GM10847 (cell line): ENCODE results near the gene TUBB.

Experiments
- POLR2A ChIP-seq: IDR thresholded peaks from 2 replicates; pipeline ENCODE4 v1.6.1; 2011; ENCODE audit not compliant: insufficient read length; ENCODE audit errors: extremely low read depth

TUBB gene

DNA sequence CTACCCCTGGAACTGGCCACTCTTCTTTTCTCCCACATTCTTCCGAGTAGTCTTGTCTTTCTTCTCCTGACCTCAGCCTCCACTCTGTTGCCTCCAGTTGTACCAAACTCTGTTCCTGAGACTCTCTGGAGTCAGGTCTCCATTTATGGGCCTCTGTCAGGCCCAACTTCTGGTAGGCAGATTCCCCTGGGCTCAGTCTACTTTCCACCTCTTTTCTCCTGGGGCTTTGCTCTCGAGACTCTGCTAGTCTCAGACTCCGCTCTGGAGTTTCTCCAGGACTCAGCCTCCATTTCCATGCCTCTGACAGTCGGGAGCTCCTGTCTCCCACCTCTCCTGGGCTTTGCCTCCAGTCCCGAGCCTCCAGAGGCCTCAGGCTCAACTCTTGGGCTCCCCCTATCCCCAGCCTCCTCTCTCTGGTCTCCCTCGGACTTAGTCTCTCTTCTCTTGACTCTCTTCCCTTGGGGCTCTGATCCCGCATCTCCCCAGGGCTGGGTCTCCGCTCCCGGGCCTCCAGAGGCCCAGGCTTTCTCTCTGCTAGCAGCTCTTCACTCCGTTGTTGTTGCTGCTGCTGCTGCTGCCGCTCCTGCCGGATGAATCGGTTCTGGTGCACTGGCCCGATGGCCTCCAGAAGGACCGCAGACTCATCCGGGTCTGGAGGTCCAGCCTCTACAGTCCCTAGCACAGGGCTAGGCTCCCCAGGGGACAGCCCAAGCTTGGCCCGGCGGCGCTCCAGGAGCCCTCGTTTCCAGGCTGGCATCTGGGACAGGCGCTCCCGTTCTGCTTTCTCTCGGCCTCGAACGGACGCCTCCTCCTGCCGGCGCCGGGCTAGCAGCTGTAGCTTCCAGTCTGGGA is 34.8 kb upstream of the TUBB start:
- no peak for TF ChIP-seq POLR2A

DNA sequence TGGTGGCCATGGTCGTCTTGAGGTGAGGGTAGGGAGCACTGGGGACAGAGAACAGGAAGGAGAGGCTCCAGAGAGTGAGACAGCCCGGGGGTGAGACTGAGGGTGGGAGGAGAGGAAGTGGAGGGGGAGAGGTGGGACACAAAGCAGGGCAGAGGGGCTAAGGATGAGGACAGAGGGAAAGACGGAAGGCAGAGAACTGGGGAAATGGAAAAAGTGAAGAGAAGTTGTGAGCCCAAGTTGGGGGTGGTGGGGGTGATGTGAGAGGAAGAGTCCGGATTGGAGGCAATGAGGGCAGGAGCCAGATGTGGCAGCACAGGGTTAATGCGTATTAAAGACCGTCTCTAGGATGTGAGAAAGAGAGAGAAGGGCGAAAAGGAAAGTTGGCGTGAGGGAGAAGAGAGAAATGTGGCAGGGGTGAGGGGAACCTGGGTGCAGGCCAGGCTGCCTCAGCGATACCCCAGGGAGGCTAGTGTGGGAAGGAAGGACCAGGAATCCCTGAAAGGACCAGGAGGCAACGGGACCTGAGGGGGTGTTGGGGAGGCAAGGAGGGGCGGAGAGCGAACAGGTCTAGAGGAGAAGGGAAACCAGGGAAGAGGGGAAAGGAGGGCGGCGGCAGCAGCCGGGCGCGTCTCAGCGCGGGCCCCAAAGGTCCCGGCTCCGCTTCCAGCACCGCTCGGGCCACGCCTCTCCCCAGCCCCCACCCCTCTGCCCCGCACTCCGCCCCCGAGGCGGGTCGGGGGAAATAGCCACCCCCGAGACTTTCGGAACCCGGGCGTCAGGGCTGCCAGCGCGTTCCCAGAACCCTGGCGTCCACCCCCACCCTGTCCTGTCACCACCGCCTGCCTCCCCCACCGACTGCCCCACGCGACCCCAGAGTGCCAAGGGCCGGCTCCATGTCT is 33.9 kb upstream of the TUBB start, which contains the start of gene PPP1R18:
TSS of gene PPP1R18 (minus strand) at position 637 of the 899 bp plus-strand sequence. CDS start at position 10, 627 bp downstream.
- peak; percentile 31 for TF ChIP-seq POLR2A

DNA sequence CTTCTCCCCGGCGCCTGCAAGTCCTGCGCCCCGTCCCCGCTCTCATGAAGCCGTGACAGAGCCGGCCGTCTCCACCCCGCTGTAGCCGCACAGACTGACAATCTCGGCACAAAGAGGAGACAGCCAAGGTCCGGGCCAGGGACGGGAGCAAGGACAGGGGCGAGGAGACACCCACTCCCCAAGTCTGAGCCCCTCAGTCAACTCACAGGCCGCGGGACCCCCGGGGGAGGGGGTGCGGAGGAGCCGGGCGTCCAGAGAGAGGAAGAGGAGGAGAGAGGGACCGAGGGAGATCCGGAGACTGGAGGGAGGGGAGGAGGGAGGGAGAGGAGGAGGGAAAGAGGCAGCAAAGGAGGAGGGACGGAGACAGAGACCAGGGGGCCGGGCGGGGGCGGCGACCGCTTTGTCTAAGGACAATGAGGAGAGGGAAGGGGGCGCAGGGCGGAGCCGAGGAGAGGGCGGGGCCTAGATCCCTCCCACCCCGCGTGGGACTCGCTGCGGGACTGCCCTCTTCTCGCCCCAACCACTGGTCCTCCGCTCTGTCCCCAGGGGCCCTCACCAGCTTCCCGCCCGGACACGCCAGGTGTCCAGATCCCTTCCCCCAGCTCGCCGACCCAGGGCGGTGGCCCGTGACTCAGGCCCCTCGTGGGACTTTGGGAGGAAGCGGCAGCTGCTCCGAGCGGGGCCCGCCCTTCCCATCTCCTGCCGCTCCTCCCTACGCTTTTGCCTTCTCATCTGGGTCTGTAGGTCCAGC is 33.1 kb upstream of the TUBB start:
- TF ChIP-seq POLR2A, result peak; percentile 5

DNA sequence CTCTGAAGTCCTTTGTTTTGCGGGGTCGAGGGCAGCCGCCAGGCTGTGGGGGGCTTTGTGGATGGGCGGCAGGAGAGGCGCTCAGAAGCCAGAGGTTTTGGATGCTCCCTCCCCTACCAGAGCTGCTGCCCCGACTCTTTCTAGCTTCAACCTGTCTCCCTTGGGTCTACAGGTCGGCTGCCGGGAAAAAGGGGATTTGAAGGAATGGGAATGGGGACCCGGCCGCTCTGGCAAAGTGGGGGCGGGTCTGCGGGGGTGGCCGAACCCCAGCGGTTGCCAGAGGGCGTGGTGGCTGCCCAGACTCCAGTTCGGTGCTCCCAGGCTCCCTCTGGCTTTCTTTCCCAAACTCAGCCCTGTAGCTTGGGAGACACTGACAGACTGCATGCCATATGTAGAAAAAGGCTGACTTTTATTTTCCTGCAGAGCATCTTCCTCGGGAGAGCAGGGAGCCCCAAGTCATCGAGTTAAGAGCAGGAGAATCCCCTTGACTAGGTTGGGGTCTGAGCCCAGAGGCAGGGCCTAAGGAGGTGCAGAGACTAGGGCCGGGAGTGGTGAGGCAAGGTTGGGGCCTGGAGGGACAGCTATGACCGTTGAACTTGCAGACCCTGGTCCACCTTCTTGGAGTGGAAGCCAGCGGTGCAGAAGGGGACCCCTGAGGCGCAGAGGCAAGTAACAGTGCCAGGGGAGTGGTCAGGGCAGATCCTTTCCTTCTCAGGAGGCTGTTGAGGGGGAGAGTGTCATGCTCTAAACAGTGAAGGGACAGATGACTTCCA is 32.3 kb upstream of the TUBB start:
- peak; percentile 31 for TF ChIP-seq POLR2A

DNA sequence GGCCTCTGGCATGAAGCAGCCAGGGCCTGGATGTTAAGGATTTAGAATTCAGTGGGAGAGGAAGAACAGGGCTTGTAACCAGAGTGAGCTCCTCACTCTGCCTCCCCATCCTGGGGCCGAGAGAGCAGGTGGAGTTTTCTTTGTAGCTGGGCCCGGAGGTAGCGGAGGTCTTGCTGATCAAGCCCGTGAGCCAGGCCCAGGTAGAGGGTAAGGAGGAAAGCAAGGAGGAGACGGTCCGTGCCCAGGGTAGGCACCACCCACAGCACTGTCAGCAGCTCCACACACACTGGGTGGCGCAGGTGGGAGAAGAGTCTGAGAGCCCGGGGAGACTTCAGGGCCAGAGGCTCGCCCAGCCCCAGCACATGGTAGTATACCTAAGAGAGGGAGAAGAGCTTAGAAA is 31.6 kb upstream of the TUBB start:
- TF ChIP-seq POLR2A, result no peak

DNA sequence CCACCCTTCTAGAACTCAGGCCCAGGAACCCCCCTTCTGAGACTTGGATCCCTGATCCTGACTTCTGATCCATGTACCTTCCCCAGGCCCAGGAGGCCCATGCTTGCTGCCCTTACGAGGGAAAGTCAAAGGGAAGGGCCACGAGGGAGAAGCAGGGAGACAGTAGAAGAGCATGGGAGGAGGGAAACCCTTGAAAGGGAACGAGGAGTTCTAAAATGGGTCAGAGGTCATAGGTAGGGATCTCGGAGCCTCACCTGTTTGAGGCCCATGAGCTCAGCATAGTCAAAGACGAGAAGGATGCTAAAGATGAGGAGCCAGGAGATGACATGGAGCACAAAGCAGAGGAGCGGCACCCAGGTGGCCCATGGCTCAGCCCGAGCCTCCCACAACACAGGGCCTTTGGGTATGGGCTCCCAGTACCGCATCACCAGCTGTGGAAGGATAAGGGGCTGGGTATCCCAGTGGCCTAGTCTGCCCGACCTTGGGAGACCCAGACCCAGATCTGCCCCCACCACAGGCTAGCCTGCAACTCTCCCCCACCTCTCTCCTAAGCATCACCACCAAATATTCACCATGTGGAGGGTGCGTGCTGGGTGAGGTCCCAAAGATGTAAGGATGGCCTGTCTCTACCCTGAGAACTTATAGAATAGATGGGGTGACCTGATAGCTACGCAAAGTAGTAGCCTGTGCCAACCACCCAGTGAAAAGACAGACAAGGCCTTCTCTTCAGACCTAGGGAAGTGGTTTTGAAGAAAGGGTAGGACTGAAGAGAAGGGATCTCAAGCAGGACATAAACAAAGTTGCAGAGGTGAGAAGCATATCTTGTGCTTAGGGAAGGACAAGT is 30.9 kb upstream of the TUBB start:
- no peak for TF ChIP-seq POLR2A

DNA sequence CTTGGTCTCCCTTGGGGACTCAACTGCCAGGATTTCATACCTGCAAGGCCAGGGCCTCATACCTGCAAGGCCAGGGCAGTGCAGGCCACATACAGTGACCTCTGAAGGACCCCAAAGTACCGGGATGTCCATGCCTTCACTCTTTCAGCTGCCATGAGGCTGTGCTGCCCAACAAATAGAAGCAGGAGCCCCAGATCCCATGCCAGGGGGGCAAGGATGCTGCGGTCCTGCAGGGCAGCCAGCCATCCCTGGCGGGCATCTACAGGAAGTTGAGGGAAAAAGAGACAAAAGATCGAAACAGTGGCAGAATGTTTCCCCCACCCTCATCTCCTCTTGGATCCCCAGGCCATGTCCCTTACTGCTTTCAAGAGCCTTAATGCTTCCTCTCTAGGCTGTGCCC is 30.2 kb upstream of the TUBB start:
- no peak for TF ChIP-seq POLR2A

DNA sequence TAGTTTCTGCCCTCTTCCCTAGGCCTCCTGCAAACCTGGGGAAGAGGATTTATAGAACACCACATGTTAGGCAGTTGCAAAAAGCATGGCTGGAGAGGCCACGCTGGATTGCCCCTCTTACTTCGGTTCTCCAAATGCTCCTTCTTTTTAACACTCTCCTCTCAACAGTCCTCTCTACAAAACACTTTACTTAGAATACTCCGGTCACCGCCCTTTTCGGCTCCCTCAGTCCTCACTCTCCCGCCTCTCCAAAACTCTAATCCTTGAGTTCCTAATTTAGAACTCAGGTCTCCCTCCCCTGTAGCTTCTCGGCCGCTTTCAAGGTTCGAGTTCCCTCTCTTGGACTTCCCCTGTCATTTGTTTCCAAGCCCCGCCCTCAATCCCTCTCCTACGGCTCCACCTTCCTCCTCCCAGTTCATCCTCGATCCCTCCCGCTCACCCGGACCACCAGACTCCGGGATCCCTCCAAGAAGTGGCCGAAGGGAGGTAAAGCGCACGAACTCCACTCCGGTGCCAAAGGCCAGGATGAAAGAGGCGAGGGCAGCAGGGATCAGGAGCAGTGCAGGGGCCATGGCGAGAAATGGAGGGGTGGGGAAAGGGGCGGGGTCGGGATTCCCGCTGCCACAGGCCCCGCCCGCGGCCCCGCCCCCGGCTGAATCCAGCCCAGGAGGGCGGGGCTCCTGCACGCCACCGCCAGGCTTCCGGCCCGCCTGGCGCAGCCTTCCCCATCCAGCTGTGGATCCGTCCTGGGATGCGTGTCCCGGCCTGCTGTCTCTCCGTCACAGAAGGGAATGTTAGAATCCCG is 29.5 kb upstream of the TUBB start, which contains the start of gene NRM:
TSS of gene NRM (minus strand) at position 582 of the 805 bp plus-strand sequence. CDS start at position 572, 10 bp downstream.
- TF ChIP-seq POLR2A, result peak; percentile 65

DNA sequence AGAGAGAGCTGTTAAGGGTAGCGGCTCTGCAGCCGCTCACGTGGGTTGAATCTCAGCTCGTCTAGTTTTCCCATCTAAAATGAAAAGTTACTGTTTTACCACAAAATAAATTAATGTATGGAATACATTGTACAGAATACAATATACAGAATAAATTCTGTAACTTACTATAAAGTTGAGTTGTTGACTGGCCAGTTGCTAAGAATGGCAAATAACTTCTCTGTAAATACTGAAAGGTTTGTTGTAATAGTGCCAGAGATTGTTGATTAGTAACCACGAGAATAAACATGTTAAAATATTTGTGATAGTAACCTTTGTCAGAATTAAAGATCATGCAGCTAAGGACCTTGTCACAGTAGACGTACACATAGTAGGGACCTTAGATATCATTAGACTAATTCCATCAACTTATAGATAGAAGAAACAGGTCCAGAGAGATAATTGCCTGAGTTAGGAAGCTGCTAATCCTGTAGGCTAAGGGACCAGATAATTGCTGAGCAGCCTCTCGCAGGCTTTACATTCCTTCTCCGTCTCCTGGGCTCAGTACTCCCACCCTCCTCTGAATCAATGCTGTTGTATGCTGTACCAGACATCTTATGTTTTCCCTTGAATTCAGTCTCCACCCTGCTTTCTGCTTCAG is 28.8 kb upstream of the TUBB start:
- no peak for TF ChIP-seq POLR2A

DNA sequence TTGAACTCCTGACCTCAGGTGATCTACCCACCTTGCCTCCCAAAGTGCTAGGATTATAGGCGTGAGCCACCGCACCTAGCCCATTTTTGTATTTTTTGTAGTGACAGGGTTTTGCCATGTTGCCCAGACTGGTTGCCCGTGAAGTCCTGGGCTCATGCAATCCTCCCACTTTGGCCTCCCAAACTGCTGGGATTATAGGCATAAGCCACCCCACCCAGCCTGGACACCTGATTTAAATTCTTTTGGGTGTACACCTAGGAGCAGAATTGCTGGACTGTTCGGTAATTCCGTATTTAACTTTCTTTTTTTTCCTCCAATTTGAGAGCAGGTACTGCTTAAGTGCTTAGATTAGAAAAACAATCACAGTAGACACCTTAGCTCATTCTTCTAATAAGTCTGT is 23.7 kb upstream of the TUBB start:
- no peak for TF ChIP-seq POLR2A

DNA sequence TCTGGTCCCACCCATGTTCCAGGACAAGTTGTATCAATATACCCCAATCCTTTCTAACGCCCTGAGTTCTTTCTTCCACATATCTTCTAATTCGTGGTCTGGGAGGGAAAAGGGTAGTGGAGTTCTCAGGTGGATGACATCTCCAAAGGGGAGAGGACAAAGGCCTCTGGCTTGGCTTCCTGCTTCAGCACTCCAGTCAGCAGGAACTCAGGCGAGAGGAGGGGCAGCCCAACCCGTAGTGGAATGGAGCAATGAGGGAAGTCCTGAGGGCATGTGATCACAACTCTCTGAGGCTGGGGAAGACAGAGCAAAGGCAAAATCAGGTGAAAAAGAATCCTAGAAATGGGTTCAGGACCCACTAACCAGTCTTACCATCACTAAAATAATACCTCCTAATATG is 19.8 kb upstream of the TUBB start:
- TF ChIP-seq POLR2A, result no peak

DNA sequence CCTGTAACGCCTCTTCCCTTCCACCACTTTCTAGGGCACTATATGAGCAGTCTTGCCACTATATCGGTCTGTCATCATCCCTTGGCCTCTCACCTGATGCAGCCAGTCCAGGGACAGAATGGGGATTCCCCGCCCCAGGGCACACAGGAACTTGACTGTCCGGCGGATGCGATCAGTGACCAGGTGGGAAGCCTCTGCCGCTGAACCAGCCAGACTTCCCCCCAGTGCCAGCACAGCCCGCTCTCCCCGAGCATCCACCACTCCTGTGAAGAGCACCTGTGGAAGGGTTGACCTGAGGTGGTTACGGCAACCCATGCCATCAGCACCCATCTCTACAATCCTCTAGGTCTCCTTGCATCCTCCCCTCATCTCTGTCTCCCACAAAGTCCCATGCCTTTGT is 17.1 kb upstream of the TUBB start:
- no peak for TF ChIP-seq POLR2A
